ENCODE measurements around the gene FXYD3. TPM values are rescaled to one million over a fixed set of nuclear protein-coding genes. Genes with fewer than 3 reads are reported as not detected.

Gene FXYD3
- total and polyA plus RNA-seq, 9 donors: 0.23 to 33.2 (median 3.8) TPM; not detected in 2

DNA sequence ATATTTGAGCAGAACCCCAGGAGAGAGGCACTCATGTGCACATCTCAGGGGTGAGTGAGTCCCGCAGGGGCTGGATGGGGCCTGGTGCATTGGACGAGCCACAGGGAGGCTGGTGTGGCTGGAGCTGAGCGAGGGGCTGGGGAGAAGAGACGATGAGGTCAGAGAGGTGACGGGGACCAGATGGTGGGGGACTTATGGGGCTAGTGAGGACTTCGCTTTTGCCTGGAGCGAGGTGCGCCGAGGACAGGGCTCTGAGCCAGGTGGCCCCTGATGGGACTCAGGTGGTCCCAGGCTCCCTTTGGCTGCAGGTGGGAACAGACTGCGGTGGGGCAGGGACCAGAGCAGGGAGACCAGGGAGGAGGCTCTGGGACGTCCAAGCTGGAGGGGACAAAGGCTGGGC is 6.9 kb upstream of the FXYD3 start:
- TF ChIP-seq POLR2A (IDR thresholded peaks at IDR 0.05) (no peak), EP300 (IDR thresholded peaks at IDR 0.05) (no peak)
- TF ChIP-seq, protein P1, sequence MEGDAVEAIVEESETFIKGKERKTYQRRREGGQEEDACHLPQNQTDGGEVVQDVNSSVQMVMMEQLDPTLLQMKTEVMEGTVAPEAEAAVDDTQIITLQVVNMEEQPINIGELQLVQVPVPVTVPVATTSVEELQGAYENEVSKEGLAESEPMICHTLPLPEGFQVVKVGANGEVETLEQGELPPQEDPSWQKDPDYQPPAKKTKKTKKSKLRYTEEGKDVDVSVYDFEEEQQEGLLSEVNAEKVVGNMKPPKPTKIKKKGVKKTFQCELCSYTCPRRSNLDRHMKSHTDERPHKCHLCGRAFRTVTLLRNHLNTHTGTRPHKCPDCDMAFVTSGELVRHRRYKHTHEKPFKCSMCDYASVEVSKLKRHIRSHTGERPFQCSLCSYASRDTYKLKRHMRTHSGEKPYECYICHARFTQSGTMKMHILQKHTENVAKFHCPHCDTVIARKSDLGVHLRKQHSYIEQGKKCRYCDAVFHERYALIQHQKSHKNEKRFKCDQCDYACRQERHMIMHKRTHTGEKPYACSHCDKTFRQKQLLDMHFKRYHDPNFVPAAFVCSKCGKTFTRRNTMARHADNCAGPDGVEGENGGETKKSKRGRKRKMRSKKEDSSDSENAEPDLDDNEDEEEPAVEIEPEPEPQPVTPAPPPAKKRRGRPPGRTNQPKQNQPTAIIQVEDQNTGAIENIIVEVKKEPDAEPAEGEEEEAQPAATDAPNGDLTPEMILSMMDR (IDR thresholded peaks at IDR 0.05): no peak
- Histone ChIP-seq H3K27me3 (no peaks in the 10 kb centered on the region), H3K4me3 (no peak overlapping the region), H3K4me1 (ENCODE audit: insufficient read depth) (no peaks in the 10 kb centered on the region), H3K27ac (no peak overlapping the region), H3K36me3 (no peaks in the 10 kb centered on the region), H3K9me3 (no peaks in the 10 kb centered on the region)
- intact Hi-C loops (cut with DNase I): no loop called here
- no peak for DNase-seq
- WGBS, 3 donors: 76 to 81% (median 80%) methylated on average over 11 of the region's 11 CpGs

DNA sequence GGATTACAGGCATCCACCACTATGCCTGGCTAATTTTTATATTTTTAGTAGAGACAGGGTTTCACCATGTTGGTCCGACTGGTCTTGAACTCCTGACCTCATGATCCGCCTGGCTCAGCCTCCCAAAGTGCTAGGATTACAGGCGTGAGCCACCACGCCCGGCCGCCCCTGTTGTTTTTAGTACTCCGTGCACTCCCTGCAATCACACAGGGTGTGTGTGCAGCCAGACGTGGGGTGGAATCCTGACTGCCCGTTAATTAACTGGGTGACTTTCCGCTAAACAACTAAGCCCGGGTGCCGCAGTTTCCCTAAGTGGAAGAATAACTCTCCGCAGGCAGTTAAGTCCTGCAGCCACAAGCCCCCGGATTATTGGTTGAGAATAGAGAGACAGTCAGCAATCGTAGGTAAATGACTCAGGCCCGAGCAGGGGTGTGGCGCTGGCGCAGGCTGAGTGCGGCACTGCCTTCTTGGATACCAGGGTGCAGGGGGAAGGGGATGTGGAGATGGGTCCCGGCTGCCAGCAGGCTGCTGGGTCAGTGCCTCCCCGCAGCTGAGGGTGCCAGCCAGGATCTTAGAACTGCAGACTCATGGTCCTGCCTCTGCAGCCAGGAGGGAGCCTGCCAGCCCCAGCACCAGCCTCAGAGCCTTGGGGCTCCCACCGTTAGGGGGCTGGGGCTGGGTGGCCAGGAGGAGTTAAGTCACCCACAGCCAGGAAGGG is 6.1 kb upstream of the FXYD3 start:
- DNase-seq: no peak
- Histone ChIP-seq H3K27me3 (no peaks in the 10 kb centered on the region), H3K4me1 (ENCODE audit: insufficient read depth) (no peaks in the 10 kb centered on the region), H3K4me3 (no peak overlapping the region), H3K9me3 (no peaks in the 10 kb centered on the region), H3K27ac (no peak overlapping the region), H3K36me3 (no peaks in the 10 kb centered on the region)
- intact Hi-C loops (cut with DNase I): no loop called here
- TF ChIP-seq EP300 (IDR thresholded peaks at IDR 0.05) (no peak), POLR2A (IDR thresholded peaks at IDR 0.05) (no peak)
- TF ChIP-seq, protein P1 (IDR thresholded peaks at IDR 0.05): no peak
- WGBS, 3 donors: 67 to 78% (median 72%) methylated on average over 22 of the region's 22 CpGs

DNA sequence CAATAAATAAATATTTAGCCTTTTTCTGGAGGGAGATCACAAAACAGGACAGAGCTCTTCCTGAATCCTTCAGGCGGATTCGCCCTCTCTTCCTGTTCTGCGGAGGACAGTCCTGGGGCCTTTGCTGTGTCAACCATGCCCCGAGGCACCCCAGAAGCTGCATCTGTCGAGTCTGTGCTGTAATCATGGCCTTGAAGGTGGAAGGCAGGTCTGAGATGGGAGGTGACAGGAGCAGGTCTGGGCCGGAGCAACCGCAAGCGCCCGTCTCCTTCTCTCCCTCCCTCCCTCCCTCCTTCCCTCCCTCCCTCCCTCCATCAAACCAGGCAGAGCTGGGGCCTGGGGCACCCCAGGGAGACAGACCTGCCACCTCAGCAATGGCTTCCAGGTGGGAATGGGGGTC is 4.6 kb upstream of the FXYD3 start:
- Histone ChIP-seq H3K27me3 (no peaks in the 10 kb centered on the region), H3K27ac (no peak overlapping the region), H3K9me3 (no peaks in the 10 kb centered on the region), H3K4me3 (no peak overlapping the region), H3K36me3 (no peaks in the 10 kb centered on the region), H3K4me1 (ENCODE audit: insufficient read depth) (peaks cover 4% of the 10 kb centered on the region)
- intact Hi-C loops (cut with DNase I): no loop called here
- WGBS, 3 donors: 41 to 57% (median 45%) methylated on average over 7 to 9 of the region's 9 CpGs
- DNase-seq: no peak
- TF ChIP-seq EP300 (IDR thresholded peaks at IDR 0.05) (no peak), POLR2A (IDR thresholded peaks at IDR 0.05) (no peak)
- TF ChIP-seq, protein P1 (IDR thresholded peaks at IDR 0.05): no peak

DNA sequence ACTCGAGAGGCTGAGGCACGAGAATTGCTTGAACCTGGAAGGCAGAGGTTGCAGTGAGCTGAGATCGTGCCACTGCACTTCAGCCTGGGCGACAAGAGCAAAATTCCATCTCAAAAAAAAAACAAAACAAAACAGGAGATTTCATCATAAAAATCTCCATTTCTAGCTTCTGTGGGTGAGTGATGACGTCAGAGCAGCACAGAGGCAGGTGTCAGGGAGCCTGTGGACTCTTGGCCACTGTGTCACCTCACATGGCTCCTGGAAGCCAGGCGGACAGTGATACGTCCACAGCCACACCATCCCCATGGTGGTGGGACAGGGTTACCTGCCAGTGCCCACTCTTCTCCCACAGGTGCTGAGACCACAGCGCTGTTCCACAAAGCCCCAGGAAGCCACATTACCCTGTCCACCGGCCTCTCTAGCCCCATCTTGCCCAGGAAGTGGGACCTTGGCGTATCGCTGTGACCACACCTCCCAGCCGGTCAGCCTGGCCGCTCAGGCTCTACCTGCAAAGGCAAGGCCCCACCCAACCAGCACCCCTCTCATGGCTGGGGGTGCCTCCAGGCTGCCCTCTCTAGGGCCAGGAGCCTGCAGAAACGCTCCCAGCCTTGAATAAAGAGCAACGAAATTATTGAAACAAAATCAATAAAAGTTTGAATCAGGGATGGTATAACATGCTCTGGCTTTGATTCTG is 2.5 kb upstream of the FXYD3 start:
- Histone ChIP-seq H3K27ac (no peak overlapping the region), H3K36me3 (no peaks in the 10 kb centered on the region), H3K4me3 (no peak overlapping the region), H3K9me3 (no peaks in the 10 kb centered on the region), H3K4me1 (ENCODE audit: insufficient read depth) (peaks cover 6% of the 10 kb centered on the region), H3K27me3 (no peaks in the 10 kb centered on the region)
- no peak for DNase-seq
- intact Hi-C loops (cut with DNase I): no loop called here
- 83 to 89% (median 84%) methylated on average over 15 of the region's 15 CpGs for WGBS, 3 donors
- TF ChIP-seq POLR2A (IDR thresholded peaks at IDR 0.05): no peak
- TF ChIP-seq EP300 (IDR thresholded peaks at IDR 0.05): no peak
- TF ChIP-seq, protein P1 (IDR thresholded peaks at IDR 0.05): no peak
